Gastroesophageal sphincter (tissue), 3 donors: ENCODE data around the gene USP24.

Experiments used
- CTCF ChIP-seq, 4 experiments: fragments of 200-600 bp in 2 of 4; fragments of 450-650 bp in 2 of 4; sonication (generic) in 1 of 4; IDR thresholded peaks; one replicate each; pipeline ENCODE4 v1.5.1; 2017 to 2019; ENCODE audit warnings: antibody characterized with exemption in 4 of 4, mild to moderate bottlenecking in 2 of 4, moderate library complexity in 2 of 4
- EP300 ChIP-seq: sonication (generic); formaldehyde crosslinking; IDR thresholded peaks from one replicate; pipeline ENCODE4 v1.6.1; 2017; ENCODE audit warnings: antibody characterized with exemption, mild to moderate bottlenecking

- TF ChIP-seq CTCF (IDR thresholded peaks at IDR 0.05) = no peak
- no peak for TF ChIP-seq EP300
Observed at GRCh38 chr1:55148676-55149075, 66.5 kb downstream of the USP24 start.
